ENCODE data around the gene FN3KRP.

FN3KRP gene

DNA sequence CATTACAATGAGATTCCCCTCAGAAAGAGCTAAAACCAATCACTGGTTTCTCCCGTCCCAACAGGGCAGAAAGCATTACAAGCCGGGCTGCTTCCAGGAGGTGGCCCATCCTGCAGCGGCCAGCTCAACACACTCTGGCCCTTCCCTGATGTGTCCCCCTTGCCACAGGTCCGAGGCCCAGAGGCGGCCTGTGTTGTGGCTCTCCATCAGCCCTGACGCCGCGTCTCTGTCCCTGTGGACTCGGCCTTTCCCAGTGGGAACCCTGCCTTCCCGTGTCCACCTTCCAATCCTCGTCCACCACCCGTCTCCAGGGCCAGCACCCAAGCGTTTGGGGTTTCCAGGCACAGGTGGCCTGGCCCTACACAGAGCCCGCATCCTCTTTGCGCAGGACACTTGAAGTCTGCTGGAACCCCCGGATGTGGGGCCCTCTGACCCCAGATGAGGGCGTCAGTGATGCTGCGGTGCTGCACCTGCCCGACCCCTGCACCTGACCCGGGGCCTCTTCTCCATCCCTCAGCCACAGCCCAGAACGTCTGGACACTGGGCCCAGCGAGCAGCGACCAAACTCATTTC lies 39.1 kb upstream of the FN3KRP start:
- Histone ChIP-seq H3K4me3 (ENCODE audit: severe bottlenecking) (no peak overlapping the region), H3K36me3 (ENCODE audit: low read depth) (no peaks in the 10 kb centered on the region), H3K9me3 (ENCODE audit: severe bottlenecking) (peaks cover 12% of the 10 kb centered on the region), H3K27me3 (ENCODE audit: insufficient read depth, poor library complexity, severe bottlenecking) (no peaks in the 10 kb centered on the region), H3K4me1 (ENCODE audit: insufficient read depth, poor library complexity, severe bottlenecking) (no peaks in the 10 kb centered on the region), H3K27ac (ENCODE audit: poor library complexity, severe bottlenecking) (no peak overlapping the region)
- TF ChIP-seq, protein P1, sequence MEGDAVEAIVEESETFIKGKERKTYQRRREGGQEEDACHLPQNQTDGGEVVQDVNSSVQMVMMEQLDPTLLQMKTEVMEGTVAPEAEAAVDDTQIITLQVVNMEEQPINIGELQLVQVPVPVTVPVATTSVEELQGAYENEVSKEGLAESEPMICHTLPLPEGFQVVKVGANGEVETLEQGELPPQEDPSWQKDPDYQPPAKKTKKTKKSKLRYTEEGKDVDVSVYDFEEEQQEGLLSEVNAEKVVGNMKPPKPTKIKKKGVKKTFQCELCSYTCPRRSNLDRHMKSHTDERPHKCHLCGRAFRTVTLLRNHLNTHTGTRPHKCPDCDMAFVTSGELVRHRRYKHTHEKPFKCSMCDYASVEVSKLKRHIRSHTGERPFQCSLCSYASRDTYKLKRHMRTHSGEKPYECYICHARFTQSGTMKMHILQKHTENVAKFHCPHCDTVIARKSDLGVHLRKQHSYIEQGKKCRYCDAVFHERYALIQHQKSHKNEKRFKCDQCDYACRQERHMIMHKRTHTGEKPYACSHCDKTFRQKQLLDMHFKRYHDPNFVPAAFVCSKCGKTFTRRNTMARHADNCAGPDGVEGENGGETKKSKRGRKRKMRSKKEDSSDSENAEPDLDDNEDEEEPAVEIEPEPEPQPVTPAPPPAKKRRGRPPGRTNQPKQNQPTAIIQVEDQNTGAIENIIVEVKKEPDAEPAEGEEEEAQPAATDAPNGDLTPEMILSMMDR (IDR thresholded peaks at IDR 0.05; ENCODE audit: poor library complexity, severe bottlenecking), result no peak
- ATAC-seq (ENCODE audit: low read depth) (no peak), DNase-seq (ENCODE audit: low spot score) (no peak)

DNA sequence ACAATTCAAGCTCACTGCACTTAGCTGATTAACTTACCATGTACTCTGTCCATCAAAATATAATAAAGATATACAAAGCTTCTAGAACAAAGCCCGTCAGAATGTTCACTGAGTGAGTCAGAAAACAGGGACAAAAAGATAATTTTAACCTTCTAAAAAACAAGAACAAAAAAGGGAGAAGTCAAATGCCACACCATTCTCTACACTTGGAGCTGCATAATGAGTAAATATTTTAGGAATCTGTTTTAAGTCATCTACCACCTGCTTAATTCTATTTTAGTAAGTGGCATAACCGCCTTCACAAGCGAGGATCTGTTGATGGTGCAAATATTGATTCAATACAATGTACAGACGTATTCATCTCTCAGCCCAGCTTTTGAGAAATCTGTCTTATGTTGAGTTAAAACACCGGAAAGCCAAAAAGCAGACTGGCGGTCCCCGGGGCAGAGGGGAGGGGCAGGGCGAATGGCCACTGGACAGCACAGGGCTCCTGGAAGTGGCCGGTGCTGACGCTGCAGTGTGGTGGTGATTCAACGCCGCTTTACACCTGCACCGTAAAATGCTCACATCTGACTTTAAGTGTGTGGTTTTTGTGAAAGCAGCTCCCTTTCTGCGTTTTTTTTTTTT lies 38.1 kb upstream of the FN3KRP start:
- H3K27me3 ChIP-seq (ENCODE audit: insufficient read depth, poor library complexity, severe bottlenecking), result no peaks in the 10 kb centered on the region
- no peak for DNase-seq (ENCODE audit: low spot score)
- peaks cover 12% of the 10 kb centered on the region for H3K9me3 ChIP-seq (ENCODE audit: severe bottlenecking)
- TF ChIP-seq, protein P1 (IDR thresholded peaks at IDR 0.05; ENCODE audit: poor library complexity, severe bottlenecking), result no peak
- no peak overlapping the region for H3K27ac ChIP-seq (ENCODE audit: poor library complexity, severe bottlenecking)
- H3K4me3 ChIP-seq (ENCODE audit: severe bottlenecking), result no peak overlapping the region
- ATAC-seq (ENCODE audit: low read depth), result no peak
- H3K36me3 ChIP-seq (ENCODE audit: low read depth), result no peaks in the 10 kb centered on the region
- no peaks in the 10 kb centered on the region for H3K4me1 ChIP-seq (ENCODE audit: insufficient read depth, poor library complexity, severe bottlenecking)

DNA sequence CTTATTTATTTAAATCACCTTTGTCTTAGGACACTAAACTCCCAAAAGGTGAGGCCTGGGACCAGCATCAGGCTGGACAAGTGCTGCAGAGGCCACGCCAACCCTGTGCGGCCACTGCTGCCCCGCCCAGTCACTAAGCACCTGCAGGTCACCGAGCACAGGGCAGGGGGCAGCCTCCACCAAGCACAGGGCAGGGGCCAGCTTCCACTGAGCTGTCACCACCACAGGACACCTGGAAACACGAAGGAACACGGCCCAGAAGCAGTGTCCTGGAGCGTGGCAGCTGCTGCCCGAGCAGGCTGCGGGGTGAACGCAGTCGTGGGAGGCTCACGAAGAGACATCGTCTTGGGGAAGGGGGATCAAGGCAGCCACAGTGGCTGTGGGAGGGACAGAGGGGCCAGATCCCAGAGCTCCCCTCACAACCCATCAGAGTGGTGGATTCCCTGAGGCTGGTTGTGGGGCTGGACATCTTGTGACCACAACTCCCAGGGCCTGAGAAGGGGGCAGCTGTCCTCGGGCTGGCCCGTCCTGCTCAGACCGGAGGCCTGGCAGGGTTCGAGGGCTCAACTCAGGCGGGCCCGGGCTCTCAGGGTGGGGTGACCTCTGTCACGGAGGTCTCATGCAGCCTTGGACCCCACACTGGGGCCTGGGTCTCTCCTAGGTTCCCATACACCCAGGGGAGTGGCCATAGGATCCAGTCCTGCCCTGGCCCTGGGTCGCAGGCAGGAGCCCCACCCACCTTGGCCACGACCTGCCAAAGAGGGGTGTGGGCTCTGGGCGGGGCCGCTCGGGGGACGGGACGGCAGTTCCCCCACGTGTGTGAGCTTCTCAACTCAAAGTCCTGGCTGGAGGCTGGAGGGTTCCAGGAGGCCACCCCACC lies 36.7 kb upstream of the FN3KRP start:
- ATAC-seq (ENCODE audit: low read depth) (no peak), DNase-seq (ENCODE audit: low spot score) (no peak)
- Histone ChIP-seq H3K4me3 (ENCODE audit: severe bottlenecking) (no peak overlapping the region), H3K9me3 (ENCODE audit: severe bottlenecking) (peaks cover 12% of the 10 kb centered on the region), H3K4me1 (ENCODE audit: insufficient read depth, poor library complexity, severe bottlenecking) (no peaks in the 10 kb centered on the region), H3K27ac (ENCODE audit: poor library complexity, severe bottlenecking) (no peak overlapping the region), H3K36me3 (ENCODE audit: low read depth) (no peaks in the 10 kb centered on the region), H3K27me3 (ENCODE audit: insufficient read depth, poor library complexity, severe bottlenecking) (no peaks in the 10 kb centered on the region)
- TF ChIP-seq, protein P1 (IDR thresholded peaks at IDR 0.05; ENCODE audit: poor library complexity, severe bottlenecking), result no peak

DNA sequence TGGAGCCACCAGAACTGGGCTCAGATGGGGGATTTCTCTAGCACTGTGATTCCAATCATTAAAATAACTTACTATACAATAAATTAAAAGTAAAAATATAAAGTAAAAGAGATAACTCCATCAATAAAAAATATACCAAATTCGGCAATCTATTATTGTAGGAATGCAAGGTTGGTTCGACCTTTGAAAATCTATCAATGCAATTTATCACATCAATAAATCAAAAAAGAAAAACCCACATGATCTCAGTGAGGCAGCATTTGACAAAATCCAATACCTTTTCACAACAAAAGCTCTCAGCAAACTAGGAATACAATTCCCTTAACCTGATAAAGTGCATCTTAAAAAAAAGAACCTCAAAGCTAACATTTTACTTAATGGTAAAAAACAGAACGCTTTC lies 35.0 kb upstream of the FN3KRP start:
- no peak for DNase-seq (ENCODE audit: low spot score)
- Histone ChIP-seq H3K9me3 (ENCODE audit: severe bottlenecking) (peaks cover 12% of the 10 kb centered on the region), H3K27me3 (ENCODE audit: insufficient read depth, poor library complexity, severe bottlenecking) (no peaks in the 10 kb centered on the region), H3K4me3 (ENCODE audit: severe bottlenecking) (no peak overlapping the region), H3K27ac (ENCODE audit: poor library complexity, severe bottlenecking) (no peak overlapping the region), H3K4me1 (ENCODE audit: insufficient read depth, poor library complexity, severe bottlenecking) (no peaks in the 10 kb centered on the region), H3K36me3 (ENCODE audit: low read depth) (no peaks in the 10 kb centered on the region)
- ATAC-seq (ENCODE audit: low read depth), result no peak
- TF ChIP-seq, protein P1 (IDR thresholded peaks at IDR 0.05; ENCODE audit: poor library complexity, severe bottlenecking), result no peak

Measured in RWPE2 (cell line).